Upper lobe of right lung (tissue), 1 donor: ENCODE measurements around the gene PPP1R13B. TPM values are rescaled to one million over a fixed set of nuclear protein-coding genes. Genes with fewer than 3 reads are reported as not detected.

Source experiments
- ATAC-seq: fragments of 200-7000 bp; cut with Tn5 transposase; one replicate; pipeline ENCODE4 v1.9.1; 2020; ENCODE audit warnings: mild to moderate bottlenecking, moderate library complexity
- DNase-seq: peaks from one replicate; pipeline ENCODE4 v3.0.0-alpha.2; 2020
- H3K27ac ChIP-seq: fragments of 200-600 bp; one replicate; pipeline ENCODE4 v1.8.0; 2022
- H3K27me3 ChIP-seq: fragments of 200-600 bp; one replicate; pipeline ENCODE4 v1.8.0; 2022; ENCODE audit warnings: mild to moderate bottlenecking
- H3K36me3 ChIP-seq: fragments of 200-600 bp; one replicate; pipeline ENCODE4 v1.8.0; 2022
- H3K4me1 ChIP-seq: fragments of 200-600 bp; one replicate; pipeline ENCODE4 v1.8.0; 2022
- H3K4me3 ChIP-seq: fragments of 200-600 bp; one replicate; pipeline ENCODE4 v1.8.0; 2022; ENCODE audit warnings: mild to moderate bottlenecking
- H3K9me3 ChIP-seq: fragments of 200-600 bp; one replicate; pipeline ENCODE4 v1.8.0; 2022
- CTCF ChIP-seq: fragments of 200-600 bp; IDR thresholded peaks from one replicate; pipeline ENCODE4 v1.8.0; 2022; ENCODE audit warnings: antibody characterized with exemption
- intact Hi-C: fragments of 100-400 bp; cut with DNase I; formaldehyde crosslinking; loops from one replicate; pipeline ENCODE4 v1.11.0; 2022
- total RNA-seq: library from RNA; stranded (reverse); fragmentation: NEBNext Ultra II Directional; extraction: Animal tissue kit (Norgen Biotek cat#: 25700); gene quantifications from one replicate; pipeline ENCODE4 v1.2.1, GENCODE V29; 2021
- donor health status: DM: no; HTN: yes; CAD: no; lungs with severe emphysema.

PPP1R13B gene
- total RNA-seq, 1 donor from 2014 or later = 78.5 TPM

- ATAC-seq = no peak
- Histone ChIP-seq H3K36me3 (peaks cover 20% of the 10 kb centered on the region), H3K27ac (no peak overlapping the region), H3K4me1 (no peaks in the 10 kb centered on the region), H3K4me3 (no peak overlapping the region), H3K27me3 (no peaks in the 10 kb centered on the region), H3K9me3 (no peaks in the 10 kb centered on the region)
- intact Hi-C loops = no loop called here
- DNase-seq = no peak
- no peak for TF ChIP-seq CTCF
These were observed 71.9 kb downstream of the PPP1R13B start for GRCh38 chr14:103775506-103775905.

DNA sequence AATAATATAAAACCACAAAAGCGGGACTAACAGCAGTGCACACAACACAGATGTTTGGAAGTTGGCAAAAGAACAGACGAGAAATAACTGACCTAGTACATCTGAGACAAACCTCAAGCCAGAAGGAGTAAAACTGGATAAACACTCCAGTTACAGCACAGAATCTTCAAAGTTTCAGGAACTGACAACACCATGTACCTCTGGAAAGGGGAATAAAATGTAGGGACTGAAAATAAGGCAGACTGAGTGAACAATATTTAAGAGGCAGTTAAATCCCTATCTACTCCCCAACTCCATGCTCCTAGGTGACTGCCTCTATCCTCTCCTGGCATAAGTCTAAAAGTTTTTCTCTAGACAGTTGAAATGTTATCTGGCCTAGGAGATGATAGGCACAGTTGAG lies 73.9 kb downstream of the PPP1R13B start:
- ATAC-seq (no peak), DNase-seq (no peak)
- no peak for TF ChIP-seq CTCF
- Histone ChIP-seq H3K27me3 (no peaks in the 10 kb centered on the region), H3K9me3 (no peaks in the 10 kb centered on the region), H3K4me3 (no peak overlapping the region), H3K36me3 (peaks cover 9% of the 10 kb centered on the region), H3K27ac (no peak overlapping the region), H3K4me1 (no peaks in the 10 kb centered on the region)
- intact Hi-C loops = no loop called here

DNA sequence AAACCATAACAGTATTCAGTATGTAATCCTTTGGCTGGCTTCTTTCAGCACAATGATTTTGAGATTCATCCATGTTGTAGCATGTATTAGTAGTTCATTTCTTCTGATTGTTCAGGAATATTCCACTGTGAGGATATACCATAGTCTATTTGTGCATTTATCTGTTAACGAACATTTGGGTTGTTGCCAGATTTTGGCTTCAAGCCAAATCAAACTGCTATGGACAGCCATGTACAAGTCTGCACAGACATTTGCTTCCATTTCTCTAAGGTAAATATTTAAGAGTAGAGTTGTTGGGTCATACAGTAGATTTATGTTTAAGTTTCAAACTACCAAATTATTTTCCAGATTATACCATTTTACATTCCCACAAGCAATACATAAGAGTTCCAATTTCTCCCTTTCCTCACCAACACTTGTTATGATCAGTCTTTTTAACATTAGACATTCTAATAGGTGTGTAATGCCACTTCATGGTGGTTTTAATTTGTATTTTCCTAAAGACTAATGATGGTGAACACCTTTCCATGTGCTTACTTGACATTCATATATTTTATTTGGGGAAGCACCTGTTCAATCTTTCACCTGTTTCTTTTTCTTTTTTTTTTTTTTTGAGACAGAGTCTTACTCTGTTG lies 75.2 kb downstream of the PPP1R13B start:
- ATAC-seq = no peak
- Histone ChIP-seq H3K36me3 (no peaks in the 10 kb centered on the region), H3K9me3 (no peaks in the 10 kb centered on the region), H3K4me1 (no peaks in the 10 kb centered on the region), H3K27me3 (no peaks in the 10 kb centered on the region), H3K4me3 (no peak overlapping the region), H3K27ac (no peak overlapping the region)
- no peak for DNase-seq
- intact Hi-C loops = no loop called here
- TF ChIP-seq CTCF = no peak

- H3K9me3 ChIP-seq = no peaks in the 10 kb centered on the region
- H3K36me3 ChIP-seq = no peaks in the 10 kb centered on the region
- TF ChIP-seq CTCF = no peak
- H3K27ac ChIP-seq = no peak overlapping the region
- no peaks in the 10 kb centered on the region for H3K4me1 ChIP-seq
- DNase-seq = no peak
- intact Hi-C loops = no loop called here
- ATAC-seq = peak; percentile 35
- no peak overlapping the region for H3K4me3 ChIP-seq
- no peaks in the 10 kb centered on the region for H3K27me3 ChIP-seq
These were observed 76.5 kb downstream of the PPP1R13B start for GRCh38 chr14:103770902-103771301.

- Histone ChIP-seq H3K36me3 (no peaks in the 10 kb centered on the region), H3K27ac (no peak overlapping the region), H3K4me1 (no peaks in the 10 kb centered on the region), H3K4me3 (no peak overlapping the region), H3K9me3 (no peaks in the 10 kb centered on the region), H3K27me3 (no peaks in the 10 kb centered on the region)
- DNase-seq (no peak), ATAC-seq (no peak)
- TF ChIP-seq CTCF = no peak
- intact Hi-C loops = no loop called here
These were observed 76.9 kb downstream of the PPP1R13B start for GRCh38 chr14:103770500-103770899.
